ENCODE measurements around the gene SNRNP27.

The SNRNP27 gene

GRCh38 chr2:69916106-69916505 is 22.4 kb downstream of the SNRNP27 start:
- DNase-seq (ENCODE audit: low read depth), result no peak

GRCh38 chr2:69917852-69918251 is 24.1 kb downstream of the SNRNP27 start:
- no peak for DNase-seq (ENCODE audit: low read depth)

- no peak for DNase-seq (ENCODE audit: low read depth)
Observed at GRCh38 chr2:69918401-69918800, 24.6 kb downstream of the SNRNP27 start.

- DNase-seq (ENCODE audit: low read depth), result no peak
Observed at GRCh38 chr2:69923116-69923515, 29.4 kb downstream of the SNRNP27 start.

- DNase-seq (ENCODE audit: low read depth), result no peak
Observed at GRCh38 chr2:69926849-69927515, 33.2 kb downstream of the SNRNP27 start.

DNA sequence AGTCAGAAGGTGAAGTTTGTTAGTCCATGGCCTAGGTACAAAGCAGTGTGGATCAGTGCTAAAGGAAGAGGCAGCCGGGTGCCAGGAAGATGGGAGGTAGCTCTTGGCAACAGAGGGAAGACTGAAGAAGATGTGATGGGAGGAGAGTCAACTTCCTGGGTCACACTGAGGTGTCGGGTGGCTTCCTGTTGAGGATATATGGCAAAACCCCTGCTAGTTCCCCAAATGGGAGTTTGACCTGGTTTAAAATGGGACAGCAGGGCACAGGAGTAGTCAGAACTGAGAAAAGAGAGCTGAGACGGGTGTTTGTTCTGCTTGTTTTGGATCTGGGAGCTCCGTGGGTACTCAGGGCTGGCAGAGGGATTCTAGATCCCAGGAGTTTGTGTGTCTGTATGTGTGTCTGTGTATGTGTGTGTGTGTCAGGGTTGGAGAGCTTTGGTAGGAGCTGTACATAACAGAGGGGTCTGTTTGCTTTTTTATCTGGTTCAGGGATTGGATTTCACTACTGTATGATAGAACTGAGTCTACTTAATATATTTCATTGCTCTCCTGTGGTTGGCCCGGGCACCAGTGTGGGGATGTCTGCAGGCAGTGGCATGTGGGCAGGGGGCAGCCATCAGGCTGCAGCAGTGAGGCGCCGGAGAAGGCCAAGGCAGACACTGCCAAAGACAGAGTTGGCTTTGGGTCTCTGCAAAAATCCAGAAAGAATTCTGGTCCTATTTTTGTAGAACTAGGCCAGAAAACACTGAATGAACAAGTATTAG is 38.3 kb downstream of the SNRNP27 start:
- DNase-seq (ENCODE audit: low read depth), result no peak

DNA sequence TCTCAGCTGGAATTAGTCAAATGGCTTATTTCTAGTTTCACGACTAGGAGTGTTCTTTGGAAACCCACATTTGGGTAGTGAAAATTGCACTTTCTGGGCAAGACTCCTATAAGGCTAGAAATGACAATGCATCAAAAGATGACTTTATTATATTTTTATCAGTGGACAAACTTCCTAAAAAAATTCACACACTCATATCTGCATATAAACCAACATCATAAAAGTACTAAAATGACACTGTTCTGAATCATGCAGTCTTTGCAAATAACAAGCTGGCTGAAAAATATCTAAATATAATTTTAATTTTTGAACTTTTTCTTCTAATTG is 38.8 kb downstream of the SNRNP27 start:
- DNase-seq (ENCODE audit: low read depth), result no peak

DNA sequence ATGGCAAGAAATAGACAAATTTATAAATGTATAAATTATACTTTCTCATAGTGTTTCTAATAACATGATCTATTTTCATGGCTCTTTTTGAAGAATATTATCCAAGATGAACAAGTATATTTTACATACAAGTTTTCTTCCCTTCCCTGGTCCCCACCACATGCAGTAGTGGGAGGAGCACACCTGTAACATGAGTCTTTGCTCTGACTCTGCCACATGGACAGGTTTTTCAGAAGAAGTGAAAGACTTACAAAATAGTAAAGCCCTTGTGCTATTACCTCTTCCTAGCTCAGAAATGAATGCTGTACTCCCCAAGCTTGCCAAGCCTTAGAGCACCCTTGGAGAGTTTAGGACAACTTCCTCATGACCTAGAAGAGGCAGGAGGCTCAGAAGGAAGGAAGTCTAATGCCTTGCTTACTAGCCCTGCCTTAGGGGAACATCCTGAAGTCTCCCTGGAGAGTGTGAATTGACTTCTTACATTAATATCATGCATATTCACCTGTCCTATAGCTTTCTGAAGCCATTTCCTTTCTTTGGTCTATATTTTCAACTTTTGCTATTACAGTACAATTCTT is 39.6 kb downstream of the SNRNP27 start:
- no peak for DNase-seq (ENCODE audit: low read depth)

DNA sequence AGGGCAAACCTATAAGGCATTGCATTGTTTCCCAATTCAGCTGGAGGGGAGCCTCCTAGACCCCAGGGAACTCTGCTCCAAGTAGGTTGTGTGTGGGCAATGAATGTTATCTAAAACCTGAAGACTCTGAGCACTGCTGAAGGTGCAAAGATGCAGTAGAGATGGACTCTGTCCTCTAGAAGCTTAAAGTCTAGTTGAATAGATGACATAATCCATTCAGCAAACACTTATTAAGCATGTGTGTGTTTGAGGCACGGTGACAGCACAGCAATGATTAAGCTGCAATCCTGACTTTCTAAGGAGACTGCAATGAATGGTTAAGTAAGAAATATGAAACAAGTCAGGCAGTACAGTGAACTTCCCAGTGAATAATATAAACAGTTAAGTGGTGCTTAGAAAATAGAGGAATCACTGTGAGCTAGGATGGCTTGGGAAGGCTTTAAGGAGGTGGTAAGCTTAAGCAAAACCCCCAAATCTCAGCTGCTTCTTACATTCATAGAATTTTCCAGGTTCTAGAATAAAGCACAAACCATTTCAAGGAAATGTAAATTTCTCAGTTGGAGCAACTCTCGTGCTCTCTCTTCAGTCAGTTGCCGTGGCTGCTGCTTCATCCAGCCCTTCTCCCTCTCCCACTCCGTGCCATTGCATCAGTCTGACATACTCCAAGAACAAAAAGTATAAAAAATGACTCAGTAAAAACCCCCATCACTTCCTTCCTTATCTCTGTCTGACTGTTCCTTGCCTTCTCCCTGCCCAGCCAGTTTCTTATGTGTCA is 40.3 kb downstream of the SNRNP27 start:
- DNase-seq (ENCODE audit: low read depth), result no peak

- no peak for DNase-seq (ENCODE audit: low read depth)
Observed at GRCh38 chr2:69934614-69934908, 40.8 kb downstream of the SNRNP27 start.

- no peak for DNase-seq (ENCODE audit: low read depth)
Observed at GRCh38 chr2:69935011-69935410, 41.3 kb downstream of the SNRNP27 start.

- DNase-seq (ENCODE audit: low read depth), result no peak
Observed at GRCh38 chr2:69936906-69937305, 43.1 kb downstream of the SNRNP27 start.

DNA sequence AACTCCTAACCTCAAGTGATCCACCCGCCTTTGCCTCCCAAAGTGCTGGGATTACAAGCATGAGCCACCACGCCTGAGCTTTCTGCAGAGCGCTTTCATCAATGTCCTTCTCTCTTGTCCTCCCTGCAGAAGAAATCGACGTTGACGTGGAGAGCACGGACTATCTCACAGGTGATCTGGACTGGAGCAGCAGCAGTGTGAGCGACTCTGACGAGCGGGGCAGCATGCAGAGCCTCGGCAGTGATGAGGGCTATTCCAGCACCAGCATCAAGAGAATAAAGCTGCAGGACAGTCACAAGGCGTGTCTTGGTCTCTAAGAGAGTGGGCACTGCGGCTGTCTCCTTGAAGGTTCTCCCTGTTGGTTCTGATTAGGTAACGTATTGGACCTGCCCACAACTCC is 44.2 kb downstream of the SNRNP27 start:
- no peak for DNase-seq (ENCODE audit: low read depth)

DNA sequence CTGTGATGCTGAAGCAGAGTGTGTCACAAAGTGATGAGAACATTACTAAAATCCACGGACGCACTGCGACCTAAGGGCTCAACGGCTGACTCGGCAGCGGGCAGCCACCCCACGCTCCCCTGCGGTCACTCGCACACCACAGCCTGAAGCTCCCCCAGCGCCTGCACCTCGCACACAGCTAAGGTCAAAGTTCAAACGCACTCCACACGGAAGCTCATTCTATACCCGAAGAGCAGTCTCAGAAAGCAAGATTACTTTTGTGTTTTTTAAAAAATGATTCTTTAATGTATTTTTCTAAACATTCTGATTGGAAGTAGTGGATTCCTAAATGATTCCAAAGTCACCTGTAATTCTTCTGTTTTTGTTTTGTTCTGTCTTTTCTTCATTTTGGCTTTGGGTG is 46.0 kb downstream of the SNRNP27 start:
- DNase-seq (ENCODE audit: low read depth), result no peak

DNA sequence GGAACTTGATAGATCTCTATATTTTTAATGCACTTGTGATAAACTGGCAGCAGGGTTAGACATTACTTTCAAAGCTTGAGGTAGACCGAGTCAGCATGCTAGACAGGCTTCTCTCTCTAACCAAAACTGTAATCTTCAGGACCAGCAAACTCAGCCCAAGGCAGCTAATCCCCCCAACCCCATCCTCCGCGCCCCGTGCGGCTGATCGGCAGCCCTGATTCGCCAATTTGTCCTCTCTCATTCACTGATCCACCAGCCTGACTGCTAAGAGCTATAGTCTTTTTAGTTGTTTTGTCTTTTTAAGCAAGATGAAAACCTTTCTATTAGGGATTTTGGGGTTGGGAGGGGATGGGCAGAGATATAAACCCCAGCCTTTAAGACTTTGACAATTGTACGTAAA is 46.9 kb downstream of the SNRNP27 start:
- no peak for DNase-seq (ENCODE audit: low read depth)

- DNase-seq (ENCODE audit: low read depth), result no peak
Observed at GRCh38 chr2:69943000-69943842, 49.5 kb downstream of the SNRNP27 start.

DNA sequence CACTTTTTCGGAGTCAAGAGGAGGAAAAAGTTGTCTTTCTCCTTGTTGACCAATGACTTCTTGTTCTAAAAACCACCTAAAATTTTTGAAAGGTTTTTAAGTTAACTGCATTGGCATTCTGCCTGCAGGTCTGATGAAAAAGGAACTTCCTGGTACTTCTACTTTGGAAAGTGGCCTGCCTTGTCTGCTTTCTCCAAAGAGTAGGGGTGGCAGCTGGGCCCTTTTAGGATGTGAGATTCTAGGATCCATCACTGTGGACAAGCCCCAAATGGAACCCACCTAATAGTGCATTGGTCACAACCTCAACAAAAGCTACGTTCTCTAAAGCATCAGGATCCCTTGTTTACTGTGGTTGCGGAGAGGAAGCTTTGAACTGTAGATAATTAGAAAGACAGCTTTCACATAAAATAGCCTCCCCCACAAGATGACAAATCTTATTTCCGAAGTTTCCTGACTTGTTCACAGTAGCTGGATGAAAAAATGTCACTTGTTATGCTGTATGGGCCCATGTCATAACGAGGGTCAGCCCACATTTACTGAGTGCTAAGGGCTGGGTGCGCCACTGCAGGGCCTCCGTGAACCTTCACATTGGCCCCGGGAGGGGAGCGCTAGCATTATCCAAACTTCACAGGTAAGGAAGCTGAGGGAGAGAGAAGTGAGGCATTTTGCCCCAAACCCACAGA is 50.2 kb downstream of the SNRNP27 start:
- DNase-seq (ENCODE audit: low read depth), result no peak

DNA sequence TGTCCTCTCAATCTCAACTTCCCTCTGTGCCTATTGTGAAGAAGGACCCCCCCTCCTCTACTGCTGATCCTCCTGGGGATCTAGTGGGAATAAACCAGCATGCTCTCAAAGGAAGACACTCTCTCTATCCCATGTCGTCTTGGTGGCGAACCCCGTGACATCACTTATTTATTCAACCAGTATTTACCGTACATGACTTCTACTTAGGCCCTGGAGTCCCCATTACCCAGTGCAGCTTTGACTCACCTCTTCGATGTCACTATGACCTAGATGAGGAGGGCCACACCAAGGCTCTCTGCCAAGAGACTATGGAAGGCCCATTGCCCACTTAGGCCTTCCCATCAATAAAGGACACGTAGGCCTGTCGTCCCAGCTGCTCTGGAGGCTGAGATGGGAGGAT is 51.0 kb downstream of the SNRNP27 start:
- DNase-seq (ENCODE audit: low read depth), result no peak

GRCh38 chr2:69945441-69945840 is 51.7 kb downstream of the SNRNP27 start:
- DNase-seq (ENCODE audit: low read depth), result no peak

DNA sequence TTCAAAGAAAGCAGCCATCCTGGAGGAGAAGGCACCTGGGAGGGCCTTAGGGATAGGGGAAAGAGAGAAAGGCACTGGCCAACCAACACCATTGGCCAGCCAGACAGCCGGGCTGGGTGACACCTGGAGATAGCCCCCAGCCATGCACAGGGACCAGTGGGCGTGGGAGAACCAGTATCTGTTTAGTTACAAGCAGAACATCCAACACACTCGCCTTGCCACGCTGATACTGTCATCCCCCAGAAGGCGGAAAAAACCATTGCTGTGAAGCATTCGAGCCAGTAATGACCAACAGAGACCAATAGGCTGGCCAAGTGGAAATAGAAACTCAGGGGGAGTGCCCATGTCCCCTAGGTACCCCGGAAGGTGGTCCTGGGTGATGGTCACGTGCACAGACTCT is 52.2 kb downstream of the SNRNP27 start:
- no peak for DNase-seq (ENCODE audit: low read depth)

Measured in stimulated activated CD8-positive, alpha-beta memory T cell treated with anti-CD3 and anti-CD28 coated beads, Interleukin-15, amount 100 ng/mL, for 24 hours (primary cell).